H1 (cell line): Measurements from ENCODE around the gene SOD2. TPM values are rescaled to one million over a fixed set of nuclear protein-coding genes. Genes with fewer than 3 reads are reported as not detected.

Source experiments
- CHD1 ChIP-seq: IDR thresholded peaks from 2 replicates; pipeline ENCODE4 v1.6.1; 2012; ENCODE audit warnings: low read depth, low read length, improper control_type of control experiment
- EP300 ChIP-seq, 2 experiments: IDR thresholded peaks; 1 replicate in 1 of 2; 2 replicates in 1 of 2; pipeline ENCODE4 v1.6.1; 2011 to 2012; ENCODE audit warnings: low read depth in 2 of 2, low read length in 2 of 2, mild to moderate bottlenecking in 2 of 2, borderline replicate concordance in 1 of 2, inconsistent platforms in 1 of 2, moderate library complexity in 1 of 2
- GTF2F1 ChIP-seq: IDR thresholded peaks from 2 replicates; pipeline ENCODE4 v1.6.1; 2012; ENCODE audit warnings: low read depth, low read length, improper control_type of control experiment, borderline replicate concordance
- HDAC2 ChIP-seq, 2 experiments: fragments of 300-600 bp in 1 of 2; sonication (generic) in 1 of 2; IDR thresholded peaks; 2 replicates each; pipeline ENCODE4 v1.6.1; 2011 to 2012; ENCODE audit warnings: low read depth in 2 of 2, low read length in 2 of 2, mild to moderate bottlenecking in 2 of 2, moderate library complexity in 2 of 2, borderline replicate concordance in 1 of 2, inconsistent platforms in 1 of 2
- NANOG ChIP-seq: IDR thresholded peaks from 2 replicates; pipeline ENCODE4 v1.6.1; 2011; ENCODE audit warnings: low read length, low read depth, mild to moderate bottlenecking, inconsistent platforms; ENCODE audit not compliant: insufficient read depth, poor library complexity, severe bottlenecking
- polyA plus RNA-seq, 7 experiments: library from polyadenylated mRNA; depleted of rRNA in 3 of 7; stranded (reverse) in 5 of 7; unstranded in 2 of 7; fragments of >200 nt in 5 of 7; fragments of 200-250 nt in 2 of 7; gene quantifications; 1 replicate in 5 of 7; 2 replicates in 1 of 7; 4 replicates in 1 of 7; pipeline versions ENCODE4 v1.2.1 to v1.2.3, GENCODE V29; 2011 to 2013; ENCODE audit warnings: missing spikeins in 2 of 7, mixed read lengths in 2 of 7
- total RNA-seq: library from RNA; stranded (reverse); fragmentation: NEBNext Ultra II Directional; extraction: Animal tissue kit (Norgen Biotek cat#: 25700); gene quantifications from 2 replicates; pipeline ENCODE4 v1.2.1, GENCODE V29; 2021

The SOD2 gene
- total and polyA plus RNA-seq, 2 of the 8 experiments (the other 6 are each of a cell fraction or from before 2014, with no cell fraction given) = 31.1 to 88.7 TPM

GRCh38 chr6:159680104-159680503 is 12.9 kb downstream of the SOD2 start (continued):
- TF ChIP-seq HDAC2 (IDR thresholded peaks at IDR 0.05; ENCODE audit: borderline replicate concordance in 1 of 2, low read depth in 2 of 2, low read length in 2 of 2) (no peak), NANOG (no peak), CHD1 (no peak), EP300 (IDR thresholded peaks at IDR 0.05; ENCODE audit: borderline replicate concordance in 1 of 2, low read depth in 2 of 2, low read length in 2 of 2) (no peak), GTF2F1 (no peak)
